ENCODE measurements around the gene SNRNP48. TPM values are rescaled to one million over a fixed set of nuclear protein-coding genes. Genes with fewer than 3 reads are reported as not detected.

The SNRNP48 gene
- total RNA-seq, 2 experiments from 2014 or later: 14.3 to 15.1 TPM

- Mint-ChIP-seq H3K9me3 (ENCODE audit: low read depth) (no peaks in the 10 kb centered on the region), H3K27me3 (peaks cover 4% of the 10 kb centered on the region), H3K4me3 (no peak overlapping the region), H3K36me3 (no peaks in the 10 kb centered on the region), H3K27ac (no peak overlapping the region), H3K4me1 (no peaks in the 10 kb centered on the region)
- no peak for ATAC-seq
- CTCF ChIA-PET: no interaction called here
- no peak for DNase-seq
Measured at GRCh38 chr6:7630792-7631191, 40.8 kb downstream of the SNRNP48 start.

GRCh38 chr6:7631466-7631865 is 41.5 kb downstream of the SNRNP48 start:
- H3K27me3 Mint-ChIP-seq: peaks cover 9% of the 10 kb centered on the region
- ATAC-seq: no peak
- H3K9me3 Mint-ChIP-seq (ENCODE audit: low read depth): no peaks in the 10 kb centered on the region
- no peaks in the 10 kb centered on the region for H3K36me3 Mint-ChIP-seq
- no peak overlapping the region for H3K27ac Mint-ChIP-seq
- no peaks in the 10 kb centered on the region for H3K4me1 Mint-ChIP-seq
- H3K4me3 Mint-ChIP-seq: no peak overlapping the region
- no peak for DNase-seq
- CTCF ChIA-PET: no interaction called here

GRCh38 chr6:7632501-7633290 is 42.7 kb downstream of the SNRNP48 start:
- no peak overlapping the region for H3K4me3 Mint-ChIP-seq
- ATAC-seq: no peak
- H3K27me3 Mint-ChIP-seq: peaks cover 13% of the 10 kb centered on the region
- no peak for DNase-seq
- CTCF ChIA-PET: interaction anchor here (0.5 to 0.6 kb wide), 2 partner anchors 10 to 16 kb away, joined by 3 read pairs; no protein-coding TSS in a partner anchor
- no peaks in the 10 kb centered on the region for H3K36me3 Mint-ChIP-seq
- H3K4me1 Mint-ChIP-seq: no peaks in the 10 kb centered on the region
- H3K9me3 Mint-ChIP-seq (ENCODE audit: low read depth): no peaks in the 10 kb centered on the region
- H3K27ac Mint-ChIP-seq: no peak overlapping the region

- peaks cover 16% of the 10 kb centered on the region for H3K27me3 Mint-ChIP-seq
- no peaks in the 10 kb centered on the region for H3K9me3 Mint-ChIP-seq (ENCODE audit: low read depth)
- no peak for DNase-seq
- no peaks in the 10 kb centered on the region for H3K36me3 Mint-ChIP-seq
- H3K27ac Mint-ChIP-seq: no peak overlapping the region
- no peaks in the 10 kb centered on the region for H3K4me1 Mint-ChIP-seq
- no peak overlapping the region for H3K4me3 Mint-ChIP-seq
- no peak for ATAC-seq
- CTCF ChIA-PET: interaction anchor here (0.6 kb wide), 1 partner anchor 15 kb away, joined by 3 read pairs; no protein-coding TSS in a partner anchor
Measured at GRCh38 chr6:7633361-7633760, 43.4 kb downstream of the SNRNP48 start.

- Mint-ChIP-seq H3K4me3 (no peak overlapping the region), H3K27ac (no peak overlapping the region), H3K27me3 (peaks cover 17% of the 10 kb centered on the region), H3K4me1 (no peaks in the 10 kb centered on the region), H3K36me3 (no peaks in the 10 kb centered on the region), H3K9me3 (ENCODE audit: low read depth) (no peaks in the 10 kb centered on the region)
- ATAC-seq (no peak), DNase-seq (no peak)
- CTCF ChIA-PET: no interaction called here
Measured at GRCh38 chr6:7636151-7636550, 46.2 kb downstream of the SNRNP48 start.

- no peak overlapping the region for H3K4me3 Mint-ChIP-seq
- H3K27me3 Mint-ChIP-seq: peaks cover 17% of the 10 kb centered on the region
- ATAC-seq (no peak), DNase-seq (no peak)
- no peak overlapping the region for H3K27ac Mint-ChIP-seq
- CTCF ChIA-PET: no interaction called here
- no peaks in the 10 kb centered on the region for H3K9me3 Mint-ChIP-seq (ENCODE audit: low read depth)
- no peaks in the 10 kb centered on the region for H3K4me1 Mint-ChIP-seq
- H3K36me3 Mint-ChIP-seq: no peaks in the 10 kb centered on the region
Measured at GRCh38 chr6:7637533-7637932, 47.5 kb downstream of the SNRNP48 start.

- Mint-ChIP-seq H3K9me3 (ENCODE audit: low read depth) (no peaks in the 10 kb centered on the region), H3K27me3 (peaks cover 24% of the 10 kb centered on the region), H3K4me1 (no peaks in the 10 kb centered on the region), H3K4me3 (no peak overlapping the region), H3K36me3 (no peaks in the 10 kb centered on the region), H3K27ac (no peak overlapping the region)
- CTCF ChIA-PET: no interaction called here
- no peak for ATAC-seq
- no peak for DNase-seq
Measured at GRCh38 chr6:7639427-7639826, 49.4 kb downstream of the SNRNP48 start.

- H3K27ac Mint-ChIP-seq: no peak overlapping the region
- no peak for DNase-seq
- peaks cover 29% of the 10 kb centered on the region for H3K27me3 Mint-ChIP-seq
- H3K4me1 Mint-ChIP-seq: no peaks in the 10 kb centered on the region
- no peaks in the 10 kb centered on the region for H3K36me3 Mint-ChIP-seq
- H3K4me3 Mint-ChIP-seq: no peak overlapping the region
- no peaks in the 10 kb centered on the region for H3K9me3 Mint-ChIP-seq (ENCODE audit: low read depth)
- CTCF ChIA-PET: no interaction called here
- ATAC-seq: no peak
Measured at GRCh38 chr6:7640016-7640415, 50.0 kb downstream of the SNRNP48 start.

GRCh38 chr6:7640607-7641577 is 50.9 kb downstream of the SNRNP48 start:
- DNase-seq (no peak), ATAC-seq (no peak)
- Mint-ChIP-seq H3K9me3 (ENCODE audit: low read depth) (no peaks in the 10 kb centered on the region), H3K27ac (no peak overlapping the region), H3K4me3 (no peak overlapping the region), H3K27me3 (peaks cover 33% of the 10 kb centered on the region), H3K4me1 (peaks cover 2% of the 10 kb centered on the region), H3K36me3 (no peaks in the 10 kb centered on the region)
- CTCF ChIA-PET: no interaction called here

- no peaks in the 10 kb centered on the region for H3K36me3 Mint-ChIP-seq
- ATAC-seq (no peak), DNase-seq (no peak)
- H3K27ac Mint-ChIP-seq: no peak overlapping the region
- CTCF ChIA-PET: no interaction called here
- peaks cover 29% of the 10 kb centered on the region for H3K27me3 Mint-ChIP-seq
- no peaks in the 10 kb centered on the region for H3K9me3 Mint-ChIP-seq (ENCODE audit: low read depth)
- H3K4me1 Mint-ChIP-seq: peaks cover 15% of the 10 kb centered on the region
- no peak overlapping the region for H3K4me3 Mint-ChIP-seq
Measured at GRCh38 chr6:7642791-7643190, 52.8 kb downstream of the SNRNP48 start.

- no peaks in the 10 kb centered on the region for H3K36me3 Mint-ChIP-seq
- H3K27ac Mint-ChIP-seq: no peak overlapping the region
- DNase-seq (no peak), ATAC-seq (no peak)
- no peak overlapping the region for H3K4me3 Mint-ChIP-seq
- peaks cover 32% of the 10 kb centered on the region for H3K27me3 Mint-ChIP-seq
- CTCF ChIA-PET: no interaction called here
- H3K9me3 Mint-ChIP-seq (ENCODE audit: low read depth): no peaks in the 10 kb centered on the region
- peaks cover 19% of the 10 kb centered on the region for H3K4me1 Mint-ChIP-seq
Measured at GRCh38 chr6:7644417-7644816, 54.4 kb downstream of the SNRNP48 start.

GRCh38 chr6:7646394-7646793 is 56.4 kb downstream of the SNRNP48 start:
- Mint-ChIP-seq H3K27ac (no peak overlapping the region), H3K4me1 (peaks cover 19% of the 10 kb centered on the region), H3K9me3 (ENCODE audit: low read depth) (no peaks in the 10 kb centered on the region), H3K27me3 (peaks cover 36% of the 10 kb centered on the region), H3K4me3 (no peak overlapping the region), H3K36me3 (no peaks in the 10 kb centered on the region)
- DNase-seq (no peak), ATAC-seq (no peak)
- CTCF ChIA-PET: no interaction called here

GRCh38 chr6:7647504-7647903 is 57.5 kb downstream of the SNRNP48 start:
- ATAC-seq: peak; percentile 36
- H3K36me3 Mint-ChIP-seq: no peaks in the 10 kb centered on the region
- CTCF ChIA-PET: no interaction called here
- DNase-seq: no peak
- peaks cover 39% of the 10 kb centered on the region for H3K27me3 Mint-ChIP-seq
- no peaks in the 10 kb centered on the region for H3K9me3 Mint-ChIP-seq (ENCODE audit: low read depth)
- H3K4me1 Mint-ChIP-seq: peaks cover 19% of the 10 kb centered on the region
- H3K27ac Mint-ChIP-seq: no peak overlapping the region
- no peak overlapping the region for H3K4me3 Mint-ChIP-seq

Measured in activated CD8-positive, alpha-beta memory T cell treated with anti-CD3 and anti-CD28 coated beads, Interleukin-2, amount 10 ng/mL, durations not matched to agents 7 days and 5 days (primary cell).